Inflammatory macrophage treated with lipopolysaccharide for 4 hours (primary cell): Measurements from ENCODE around the gene KIF5C.
A peak's percentile ranks its signal among the peaks of the same experiment; 100 is the strongest.

Experiments
- DNase-seq: peaks from one replicate; pipeline ENCODE4 v3.0.0-alpha.2; 2020

The KIF5C gene

DNA sequence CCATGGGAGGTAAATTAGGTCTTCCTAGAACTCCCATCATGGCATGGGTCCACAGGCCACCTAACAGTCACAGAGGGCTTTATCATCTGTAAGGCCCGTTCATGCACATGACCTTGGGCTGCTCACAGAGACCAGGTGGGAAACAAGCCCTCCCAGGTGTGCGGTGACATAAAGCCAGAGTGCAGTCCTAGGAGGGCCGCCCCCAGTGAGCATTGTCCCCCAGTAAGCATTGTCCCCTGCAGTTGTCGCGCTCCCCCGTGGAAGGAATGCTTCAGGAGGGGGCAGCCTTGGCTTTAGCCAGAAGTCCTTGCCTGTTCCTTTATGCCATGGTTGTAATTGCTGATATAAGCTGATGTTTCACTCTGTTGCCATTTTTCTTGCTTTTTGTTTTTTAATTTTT, 121.8 kb downstream of the KIF5C start:
- no peak for DNase-seq

DNA sequence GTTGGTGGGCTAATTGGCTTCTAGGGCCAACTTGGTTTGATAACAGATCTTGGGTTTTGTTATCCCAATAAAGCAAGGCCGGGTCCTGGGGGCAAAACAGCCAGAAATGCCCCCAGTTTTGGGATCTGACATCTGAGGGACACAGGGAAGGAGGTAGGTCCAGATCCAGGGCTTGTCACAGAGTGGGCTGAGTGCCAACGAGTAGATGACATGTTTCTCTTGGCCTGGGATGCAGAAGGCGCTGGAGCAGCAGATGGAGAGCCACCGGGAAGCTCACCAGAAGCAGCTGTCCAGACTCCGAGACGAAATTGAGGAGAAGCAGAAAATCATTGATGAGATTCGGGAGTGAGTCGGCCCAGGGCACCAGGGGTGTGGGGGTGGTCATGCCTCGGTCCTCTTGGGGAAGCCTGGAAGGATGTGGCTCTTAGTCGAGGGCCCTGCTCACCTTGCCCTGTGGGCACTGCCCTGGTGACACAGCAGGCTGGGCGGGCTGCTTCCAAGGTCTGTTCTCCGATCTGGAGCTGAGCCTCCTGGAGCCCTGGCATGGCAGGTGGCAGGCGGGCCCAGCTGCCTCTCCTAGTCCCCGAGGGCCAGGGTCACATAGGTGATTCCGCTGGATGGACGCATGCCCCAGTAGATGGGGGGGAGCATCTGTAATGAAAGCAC, 123.3 kb downstream of the KIF5C start:
- no peak for DNase-seq

DNA sequence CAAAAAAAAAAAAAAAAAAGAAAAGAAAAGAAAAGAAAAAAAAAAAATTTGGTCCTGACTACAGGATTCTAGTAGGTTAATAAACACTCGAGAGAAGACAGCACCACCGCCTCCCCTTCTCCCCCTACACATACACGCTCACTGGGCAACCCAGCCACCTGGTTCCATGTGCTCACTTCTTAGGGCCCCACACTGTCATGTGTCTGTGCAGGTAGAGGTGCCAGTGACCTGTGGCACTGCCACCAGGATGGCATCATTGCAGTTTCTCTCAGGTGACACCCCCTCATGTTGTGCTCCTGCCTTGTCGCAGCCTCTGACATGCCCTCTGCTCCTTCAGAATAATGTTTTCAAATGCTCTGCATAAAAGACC, 123.8 kb downstream of the KIF5C start:
- DNase-seq, result no peak

DNA sequence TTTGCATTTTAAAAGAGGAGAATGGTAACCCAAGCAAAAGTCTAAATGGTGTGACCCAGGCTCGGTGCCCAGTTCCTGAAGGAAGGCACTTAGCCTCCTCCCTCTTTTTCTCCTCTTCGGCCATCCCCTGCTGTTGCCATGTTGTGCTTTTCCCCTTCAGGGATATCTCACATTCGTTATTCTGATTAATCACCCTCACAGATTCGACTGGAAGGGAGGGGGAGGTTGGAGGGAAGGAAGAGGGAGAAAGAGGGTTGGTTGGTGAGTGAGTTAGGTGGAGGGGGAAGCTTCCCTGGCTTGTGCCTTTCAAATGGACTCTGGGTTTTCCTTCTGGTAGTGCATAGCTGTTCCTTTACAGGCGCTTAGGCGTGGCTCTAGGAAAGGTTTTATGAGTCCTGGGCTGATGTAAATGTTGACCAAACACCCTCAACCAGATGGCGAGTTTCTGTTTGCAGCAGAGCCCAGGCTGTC, 124.5 kb downstream of the KIF5C start:
- DNase-seq, result no peak

DNA sequence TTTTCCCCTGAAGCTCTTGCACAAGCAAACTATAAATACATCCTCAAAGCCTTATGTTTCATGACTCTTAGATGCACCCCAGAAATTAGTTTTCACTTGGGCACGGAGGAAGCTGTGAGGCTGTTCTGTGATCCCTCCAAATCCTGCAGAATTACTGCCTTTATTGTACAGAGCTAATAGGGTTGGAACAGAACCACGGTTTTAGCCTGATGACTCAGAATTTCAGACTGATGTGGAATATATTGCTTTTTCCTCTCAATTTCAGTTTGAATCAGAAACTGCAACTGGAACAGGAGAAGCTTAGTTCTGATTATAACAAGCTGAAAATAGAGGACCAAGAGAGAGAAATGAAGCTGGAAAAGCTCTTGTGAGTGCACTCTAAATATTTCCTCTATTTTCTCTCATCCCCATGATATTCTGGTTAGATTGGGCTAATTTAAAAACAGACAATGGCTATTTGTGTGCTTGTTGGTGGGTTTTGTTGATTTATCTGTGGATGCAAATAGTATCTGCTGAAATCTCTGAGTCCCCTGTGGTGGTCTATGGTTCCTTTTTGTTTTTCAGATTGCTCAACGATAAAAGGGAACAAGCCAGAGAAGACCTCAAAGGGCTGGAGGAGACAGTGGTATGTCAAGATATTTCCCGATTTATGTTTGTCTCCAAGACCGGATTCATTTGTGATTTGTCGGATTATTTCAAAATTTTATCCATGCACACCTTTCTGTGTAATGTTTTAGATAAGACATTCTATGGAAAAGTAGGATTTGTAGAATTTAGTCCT, 125.3 kb downstream of the KIF5C start:
- DNase-seq, result peak; percentile 15

DNA sequence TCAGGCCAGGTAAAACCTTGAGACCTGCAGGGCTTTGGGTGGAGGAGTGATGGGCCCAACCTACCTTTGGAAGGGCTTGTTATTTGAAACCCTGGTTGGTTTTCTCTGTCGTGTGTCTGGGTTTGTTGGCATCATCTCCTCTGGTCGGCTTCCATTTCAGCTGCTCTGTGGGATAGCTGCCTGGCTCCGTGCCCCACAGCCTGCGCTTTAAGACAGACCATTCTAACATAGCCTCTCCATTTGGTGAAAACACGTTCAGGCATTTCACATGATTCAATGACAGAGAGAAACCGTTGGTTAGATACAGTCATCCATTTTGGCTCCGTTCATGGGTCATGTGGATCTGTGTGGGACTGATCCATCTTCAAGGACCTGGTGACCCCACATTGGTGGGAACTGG, 126.5 kb downstream of the KIF5C start:
- DNase-seq, result no peak

DNA sequence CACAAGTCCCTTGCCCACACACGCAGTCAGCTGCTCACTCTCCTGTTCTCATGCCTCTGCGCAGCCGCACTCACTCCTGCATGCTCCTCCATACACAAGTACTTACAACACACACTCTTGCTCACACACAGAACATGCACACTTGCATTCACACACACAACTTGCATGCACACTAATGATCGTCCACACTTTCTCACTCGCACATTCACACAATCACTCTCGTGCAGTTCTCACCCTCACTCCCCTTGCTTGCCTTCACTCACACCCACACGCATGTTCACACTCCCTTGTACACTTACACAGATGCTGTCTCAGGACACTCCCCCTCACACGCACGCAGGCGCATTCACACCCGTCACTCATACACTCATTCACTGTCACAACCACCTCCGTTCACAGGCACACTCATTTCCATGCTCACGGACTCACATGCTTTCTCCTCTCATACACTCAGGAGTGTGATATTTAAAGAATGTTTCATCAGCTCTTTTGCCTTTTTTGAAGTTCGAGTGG, 127.4 kb downstream of the KIF5C start:
- no peak for DNase-seq

DNA sequence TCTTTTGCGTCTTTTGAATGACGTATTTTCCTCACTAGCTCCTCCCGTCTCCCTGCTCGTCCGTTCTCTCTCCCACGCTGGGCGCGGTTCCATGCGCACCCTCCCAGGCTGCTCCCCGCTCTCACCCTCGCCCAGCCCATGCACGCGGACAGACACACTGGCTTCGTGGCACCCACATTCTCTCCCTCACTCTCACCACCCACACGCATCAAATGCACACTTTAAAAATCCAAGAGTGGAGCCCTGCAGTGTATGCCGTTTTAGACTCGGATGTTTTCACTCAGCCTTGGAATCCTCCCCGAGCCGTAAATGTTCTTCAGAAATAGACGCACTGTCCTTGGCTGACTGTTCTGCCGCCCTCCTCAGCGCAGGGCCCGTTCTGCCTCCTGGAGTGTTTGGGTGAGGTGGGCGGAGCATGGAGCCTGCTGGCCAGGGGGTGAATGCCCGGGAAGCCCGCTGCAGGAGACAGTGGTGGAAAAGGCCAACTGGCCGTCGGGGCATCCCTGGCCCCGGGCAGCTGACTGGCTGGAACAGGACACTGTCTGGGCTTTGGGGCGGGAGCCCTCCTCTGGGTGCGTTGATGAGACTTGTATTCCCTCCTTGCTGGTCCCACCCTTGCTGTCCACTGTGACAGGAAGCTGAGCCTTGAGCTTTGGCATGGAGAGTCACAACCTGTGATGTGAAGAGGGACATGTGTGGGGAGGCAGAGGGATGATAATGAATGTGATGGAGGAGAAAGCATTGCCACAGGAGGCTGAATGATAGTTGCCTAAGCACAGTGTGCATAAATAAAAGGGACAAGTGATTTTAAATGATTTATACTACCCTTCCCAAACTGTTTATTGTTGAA, 128.1 kb downstream of the KIF5C start:
- DNase-seq, result no peak

DNA sequence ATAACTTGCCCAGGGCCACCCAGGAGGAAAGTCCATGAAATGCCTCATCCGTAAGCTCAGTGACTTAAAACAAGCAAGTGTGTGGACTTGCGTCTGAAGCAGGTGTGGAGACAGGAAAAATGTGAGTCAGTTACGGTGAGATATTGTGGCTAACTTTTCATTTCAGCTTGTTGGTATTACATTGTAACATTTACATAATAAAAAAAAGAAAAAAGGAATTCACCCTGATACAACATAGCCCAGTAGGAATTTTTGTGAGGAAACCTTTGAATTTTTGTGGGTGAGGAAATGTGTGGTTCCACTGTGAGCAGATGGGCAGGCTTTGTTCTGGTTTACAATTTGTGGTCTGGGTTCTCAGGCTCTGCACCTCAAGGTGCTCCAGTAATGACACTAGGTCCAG, 129.8 kb downstream of the KIF5C start:
- DNase-seq, result no peak

DNA sequence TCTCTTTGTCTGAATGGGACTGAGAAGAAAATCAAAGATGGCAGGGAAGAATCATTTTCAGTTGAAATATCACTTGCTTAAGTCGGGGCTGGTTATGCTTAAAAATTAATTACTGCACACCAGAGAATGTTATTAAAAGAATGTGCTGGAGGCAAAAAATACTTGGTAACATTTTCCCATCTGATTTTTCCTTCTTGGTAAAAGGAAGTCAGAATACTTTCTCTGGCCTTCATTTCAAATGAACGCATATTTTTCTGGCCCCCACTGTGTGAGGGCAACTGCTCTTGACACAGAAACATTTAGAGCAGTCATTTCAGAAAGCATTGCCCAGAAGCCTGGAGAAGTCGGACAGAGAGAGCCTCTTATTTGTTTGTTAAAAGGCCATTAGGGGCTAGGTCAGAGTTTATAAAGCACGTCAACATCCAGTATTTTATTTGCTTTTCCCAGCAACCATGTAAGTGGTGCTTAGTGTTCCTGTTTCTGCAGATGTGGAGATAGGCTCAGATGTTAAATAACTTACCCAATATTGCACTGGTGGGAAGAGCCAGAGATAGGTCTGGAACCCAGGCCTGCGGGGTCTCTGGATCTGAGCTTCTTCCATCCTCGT, 130.5 kb downstream of the KIF5C start:
- no peak for DNase-seq

DNA sequence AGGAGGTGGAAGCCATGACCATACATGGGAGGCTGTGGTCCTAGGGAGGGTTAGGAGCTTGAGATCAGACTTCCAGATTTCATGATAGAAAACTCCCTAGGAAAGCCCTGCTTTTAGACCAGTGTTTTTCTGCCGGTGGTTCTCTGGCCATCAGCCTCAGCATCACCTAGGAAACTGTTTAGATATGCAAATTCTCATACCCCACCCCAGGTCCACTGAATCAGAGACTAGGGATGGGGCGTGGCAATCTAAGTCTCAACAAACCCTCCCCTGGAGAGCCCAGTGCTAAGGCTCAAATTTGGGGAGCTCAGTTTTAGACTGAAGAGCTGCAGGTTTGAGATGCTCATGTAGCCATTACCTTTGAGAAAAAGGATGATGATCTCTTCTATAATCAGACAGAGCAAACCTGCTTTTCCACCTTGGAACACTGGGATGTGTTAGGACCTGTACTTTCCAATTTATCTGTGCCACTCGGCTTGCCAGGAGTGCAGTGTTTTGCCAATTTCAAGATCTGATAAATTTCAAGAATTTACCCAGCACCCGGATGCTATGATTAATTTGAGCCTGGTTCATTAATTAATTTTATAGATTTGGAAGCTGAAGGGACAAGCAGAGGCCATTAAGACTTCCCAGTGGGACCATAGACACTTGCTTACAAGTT, 132.0 kb downstream of the KIF5C start:
- DNase-seq, result no peak

DNA sequence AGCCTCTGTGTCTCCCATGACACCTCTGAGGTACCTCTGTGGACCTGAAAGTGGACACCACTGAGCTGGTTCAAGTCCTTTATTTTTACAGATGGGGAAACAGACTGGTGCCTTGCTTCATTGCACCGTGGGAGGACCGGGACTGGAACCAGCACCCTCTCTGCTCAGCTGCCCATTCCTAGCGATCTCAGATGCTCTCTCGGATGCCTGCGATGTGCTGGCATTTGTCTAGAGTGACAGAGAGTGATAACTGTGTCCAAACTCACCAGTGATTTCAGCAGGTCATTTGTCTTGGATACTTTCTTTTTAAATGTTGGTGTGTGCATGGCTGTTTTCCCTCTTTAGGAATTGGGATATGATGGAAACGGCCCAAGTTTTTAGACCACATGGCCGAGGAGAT, 133.4 kb downstream of the KIF5C start:
- no peak for DNase-seq

DNA sequence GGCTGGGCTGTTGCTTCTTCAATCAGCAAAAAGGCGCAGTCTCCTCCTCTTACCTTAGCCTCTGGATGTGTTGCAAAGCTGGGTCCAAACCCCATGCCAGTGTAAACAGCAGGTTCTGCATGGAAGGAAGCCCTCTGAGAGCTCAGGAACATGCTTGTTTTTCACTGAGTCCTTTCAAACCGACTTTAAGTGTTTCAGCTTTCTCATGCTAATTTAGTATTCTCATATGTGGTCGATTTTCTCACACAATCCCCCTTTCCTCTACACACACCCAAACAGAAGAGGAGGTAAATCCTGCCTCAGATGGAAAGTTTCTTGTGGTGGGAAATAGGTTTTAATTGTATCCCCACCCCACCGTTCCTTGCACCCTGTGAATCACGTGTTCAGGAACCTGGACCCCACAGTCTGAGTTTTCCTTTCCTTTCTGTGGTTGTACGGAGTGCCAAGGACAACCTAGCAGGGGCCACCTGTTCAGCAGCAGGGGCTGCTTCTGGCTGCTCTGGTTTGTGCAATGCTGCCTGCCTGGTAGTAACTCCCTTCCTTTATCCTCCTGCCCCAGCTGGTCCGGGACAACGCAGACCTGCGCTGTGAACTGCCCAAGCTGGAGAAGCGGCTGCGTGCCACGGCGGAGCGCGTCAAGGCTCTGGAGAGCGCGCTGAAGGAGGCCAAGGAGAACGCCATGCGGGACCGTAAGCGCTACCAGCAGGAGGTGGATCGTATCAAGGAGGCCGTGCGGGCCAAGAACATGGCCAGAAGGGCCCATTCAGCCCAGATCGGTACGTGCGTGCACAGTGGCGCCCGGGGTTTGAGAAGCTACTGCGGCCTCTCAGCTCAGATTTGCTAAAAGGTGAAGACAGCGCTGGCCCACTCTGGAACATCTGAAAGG, 134.8 kb downstream of the KIF5C start:
- DNase-seq, result no peak

DNA sequence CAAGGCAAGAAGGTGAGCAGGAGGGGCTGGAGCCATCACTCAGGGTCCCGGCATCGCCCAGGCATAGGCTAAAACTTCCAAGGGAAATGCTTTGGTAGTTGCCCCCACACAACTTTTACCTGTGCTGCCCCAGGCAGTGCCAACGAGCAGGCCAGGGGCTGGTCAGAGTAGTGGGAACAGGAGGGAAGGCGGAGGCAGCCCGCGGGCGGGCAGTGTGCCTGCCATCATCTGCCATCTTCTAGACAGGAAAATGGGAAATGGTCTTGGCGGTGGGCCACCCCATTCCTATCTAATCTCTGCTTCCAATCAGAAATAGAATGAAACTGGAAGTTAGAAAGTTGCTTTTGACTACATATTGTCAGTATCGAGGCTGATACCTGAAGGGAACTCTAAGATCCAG, 137.5 kb downstream of the KIF5C start:
- no peak for DNase-seq

DNA sequence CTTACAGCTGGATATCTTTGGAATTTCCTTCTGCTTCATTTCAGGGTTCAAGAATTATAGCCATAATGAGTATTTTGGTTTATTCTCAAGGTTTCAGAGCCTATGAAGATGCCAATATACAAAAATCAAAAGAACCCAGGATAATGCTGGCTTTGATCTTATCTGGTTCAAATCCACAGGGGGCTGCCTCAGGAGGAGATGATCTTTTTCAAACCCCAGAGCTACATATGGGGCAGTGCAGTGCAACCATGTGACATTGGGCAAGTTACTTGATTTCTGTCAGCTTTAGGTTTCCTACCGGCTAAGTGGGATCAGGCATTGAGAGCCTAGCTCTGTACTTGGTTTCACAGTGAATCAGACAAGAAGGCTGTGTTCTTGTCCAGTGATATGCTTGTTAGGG, 140.5 kb downstream of the KIF5C start:
- no peak for DNase-seq

DNA sequence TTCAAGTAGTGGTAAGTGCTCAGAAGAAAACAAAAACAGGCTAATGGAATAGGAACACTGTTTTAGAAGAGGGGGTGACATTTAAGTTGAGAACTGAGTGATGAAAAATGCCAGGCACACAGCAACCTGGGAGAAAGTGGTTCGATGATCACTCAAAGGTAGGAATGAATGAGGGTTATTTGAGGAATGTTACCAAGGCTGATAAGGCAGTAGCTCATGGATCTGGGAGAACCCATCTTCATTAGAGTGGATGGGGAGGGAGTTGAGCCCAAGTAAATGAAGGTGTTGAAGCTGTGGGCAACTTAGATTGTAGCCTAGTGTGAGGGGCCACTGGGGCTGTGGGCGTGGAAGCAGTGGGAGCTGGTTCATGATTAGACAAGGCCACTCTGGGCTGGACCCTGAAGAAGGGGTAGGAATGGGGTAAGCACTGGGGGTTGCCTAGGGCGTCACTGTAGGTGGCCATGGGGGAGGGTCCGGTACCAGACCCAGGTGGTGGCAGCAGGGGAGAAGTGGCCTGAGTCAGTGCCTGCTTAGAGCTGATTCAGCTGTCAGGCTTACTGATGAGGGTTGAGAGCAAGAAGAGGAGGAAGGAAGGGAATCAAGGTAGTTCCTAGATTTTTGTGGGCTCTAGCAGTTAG, 141.0 kb downstream of the KIF5C start:
- DNase-seq, result no peak

DNA sequence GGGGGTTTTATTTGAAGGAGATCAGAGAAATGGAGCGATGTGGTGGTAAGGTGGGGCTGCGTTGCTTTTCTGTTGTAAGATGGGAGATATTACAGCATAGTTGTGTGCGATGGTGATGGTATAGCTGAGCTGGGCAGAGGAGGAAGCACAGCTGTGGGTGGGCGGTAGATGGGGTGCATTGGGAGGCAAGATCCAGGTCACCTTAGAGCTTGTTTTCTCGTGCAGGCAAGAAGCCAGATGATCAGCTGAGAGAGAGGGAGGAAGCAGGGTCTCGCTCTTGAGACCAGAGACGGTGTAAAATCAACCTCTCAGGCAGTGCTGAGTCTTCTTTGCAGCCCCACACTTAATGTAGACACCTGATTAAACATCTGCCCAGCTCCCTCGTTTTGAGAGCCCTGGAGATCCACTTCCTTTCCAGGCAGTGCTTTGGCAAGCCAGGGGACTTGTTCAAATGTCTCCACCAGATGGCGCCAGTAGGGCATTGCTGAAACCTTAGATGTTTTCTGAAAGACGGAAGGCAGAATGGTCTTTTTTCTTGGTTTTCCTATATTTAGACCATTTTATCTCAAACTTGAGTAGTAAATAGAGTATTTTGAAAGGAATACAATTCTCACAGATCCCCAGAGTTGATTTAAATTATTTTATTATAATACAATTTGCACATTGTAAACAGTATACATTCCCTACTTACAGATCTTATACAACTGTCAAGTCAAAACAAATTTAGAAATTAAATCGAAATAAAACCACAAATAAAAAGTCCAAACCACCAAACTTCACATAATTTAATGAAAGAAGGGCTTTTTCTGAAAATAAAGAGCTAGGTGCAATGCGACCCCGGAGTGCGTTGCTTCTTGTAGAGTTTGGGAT, 142.3 kb downstream of the KIF5C start:
- peak; percentile 71 for DNase-seq

DNA sequence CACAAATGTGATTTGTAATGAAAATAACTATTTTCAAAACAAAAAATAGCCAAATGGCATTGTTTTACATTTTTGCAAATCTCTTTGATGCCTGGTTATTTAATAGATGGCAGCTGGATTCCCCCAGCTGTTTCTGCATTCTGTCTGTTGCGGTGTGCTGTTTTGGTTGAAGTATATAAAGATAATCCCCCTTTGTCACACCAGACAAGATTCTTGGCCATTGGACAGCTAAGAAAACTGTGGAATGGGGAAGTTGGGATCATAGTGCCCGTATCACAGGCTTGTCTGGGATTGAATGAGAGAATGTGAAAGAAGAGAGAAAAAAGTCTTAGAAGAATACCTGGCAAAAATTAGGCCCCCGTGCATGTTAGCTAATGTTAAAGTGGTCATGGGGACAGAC, 144.0 kb downstream of the KIF5C start:
- DNase-seq, result no peak

DNA sequence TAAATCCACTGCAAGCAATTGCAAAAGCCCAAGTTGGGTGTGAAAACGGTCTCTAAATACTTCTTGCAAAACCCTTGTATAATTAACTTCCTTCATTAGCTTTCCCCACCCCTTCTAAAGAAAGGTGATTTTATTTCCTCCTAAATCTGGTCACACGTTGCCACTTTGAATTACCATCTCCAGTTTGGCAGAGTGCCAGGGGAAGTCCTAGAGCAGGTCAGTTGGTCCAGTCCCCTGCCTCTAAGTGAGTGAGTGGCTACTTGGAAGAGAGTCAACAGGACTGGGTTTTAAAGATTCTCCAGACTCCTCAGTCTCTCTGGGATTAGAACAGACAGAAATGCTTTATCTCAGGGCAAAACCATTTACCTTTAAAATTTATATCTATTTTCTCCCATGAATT, 144.7 kb downstream of the KIF5C start:
- DNase-seq, result no peak

DNA sequence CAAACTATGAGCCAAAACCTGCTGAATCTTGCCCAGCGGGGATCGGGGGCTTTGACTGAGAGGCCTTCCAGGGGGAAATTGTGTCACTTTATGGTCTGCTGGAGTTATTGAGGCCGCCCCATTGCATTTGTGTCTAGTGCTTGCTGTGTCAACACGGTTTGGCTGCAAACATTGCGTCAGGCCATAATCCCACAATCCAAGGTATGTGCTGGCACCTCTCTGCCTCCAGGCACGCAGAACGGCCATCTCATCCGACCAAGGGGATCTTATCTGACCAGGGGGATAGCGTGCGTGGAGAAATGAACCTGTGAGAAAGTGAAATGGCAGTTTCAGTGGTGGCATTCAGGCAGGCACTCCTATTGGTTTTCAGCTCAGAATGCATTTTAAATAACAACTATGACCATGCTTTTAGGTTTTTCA, 145.4 kb downstream of the KIF5C start:
- DNase-seq, result no peak
